ENCODE results near the gene CALML5.
"Not testable (repeated sequence)": the region's sequence is repeated elsewhere in the genome, so short reads cannot be mapped to it uniquely, and the experiment has no call there.

The CALML5 gene

DNA sequence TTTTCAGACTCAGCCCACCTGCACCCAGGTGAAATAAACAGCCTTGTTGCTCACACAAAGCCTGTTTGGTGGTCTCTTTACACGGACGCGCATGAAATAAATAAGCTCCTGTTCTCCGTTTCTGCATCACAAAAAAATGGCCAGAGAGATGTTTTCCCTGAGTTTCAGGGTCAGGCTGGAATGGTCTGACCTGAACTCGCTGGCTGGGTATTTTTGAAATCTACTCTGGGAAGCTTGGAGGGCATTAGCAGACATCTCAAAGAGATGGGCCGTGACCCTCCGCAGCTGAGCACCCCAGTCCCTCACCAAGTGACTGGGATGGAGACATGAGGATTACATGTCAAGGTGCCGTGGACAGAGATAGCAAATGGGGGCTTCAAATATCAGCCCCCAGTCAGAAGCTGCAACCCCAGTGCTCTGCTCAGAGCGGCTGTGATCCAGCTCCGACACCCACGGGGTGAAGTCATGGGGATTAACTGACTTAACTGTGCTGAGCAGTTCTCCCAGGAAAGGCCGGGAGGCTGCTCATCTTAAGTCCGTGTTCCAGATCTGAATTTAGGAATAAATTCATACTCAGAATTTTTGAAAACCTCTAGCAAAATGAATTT lies 22.3 kb downstream of the CALML5 start:
- no peak overlapping the region for H3K4me3 ChIP-seq (ENCODE audit: control insufficient read depth, low read depth, low read length)
- peak; percentile 28 for DNase-seq (ENCODE audit: low read depth)

DNA sequence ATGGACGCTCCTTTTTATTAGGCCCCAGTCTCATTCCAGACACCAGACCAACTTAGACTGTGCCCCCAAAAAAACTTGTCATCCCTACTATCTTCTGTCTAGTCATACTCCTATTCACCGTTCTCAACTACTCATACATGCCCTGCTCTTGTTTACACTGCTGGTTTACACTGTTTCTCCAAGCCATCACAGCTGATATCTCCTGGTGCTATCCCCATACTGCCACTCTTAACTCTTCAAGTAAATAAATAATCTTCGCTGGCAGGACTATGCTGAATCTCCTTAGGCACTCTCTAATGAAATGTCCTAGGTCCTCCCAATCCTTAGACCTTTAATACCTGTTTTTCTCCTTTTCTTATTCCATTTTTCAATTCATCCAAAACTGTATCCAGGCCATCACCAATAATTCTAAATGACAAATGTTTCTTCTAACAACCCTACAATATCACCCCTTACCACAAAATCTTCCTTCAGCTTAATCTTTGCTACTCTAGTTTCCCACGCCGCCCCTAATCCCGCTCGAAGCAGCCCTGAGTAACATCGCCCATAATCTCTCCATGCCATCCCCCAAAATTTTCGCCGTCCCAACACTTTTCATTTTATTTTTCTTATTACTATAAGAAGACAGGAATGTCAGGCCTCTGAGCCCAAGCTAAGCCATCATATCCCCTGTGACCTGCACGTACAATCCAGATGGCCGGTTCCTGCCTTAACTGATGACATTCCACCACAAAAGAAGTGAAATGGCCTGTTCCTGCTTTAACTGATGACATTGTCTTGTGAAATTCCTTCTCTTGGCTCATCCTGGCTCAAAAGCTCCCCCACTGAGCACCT lies 23.2 kb downstream of the CALML5 start:
- not testable (repeated sequence) for DNase-seq (ENCODE audit: low read depth); H3K4me3 ChIP-seq (ENCODE audit: control insufficient read depth, low read depth, low read length)

More for the DNA sequence above, 22.3 kb downstream of the CALML5 start:
- TF ChIP-seq, protein P1, sequence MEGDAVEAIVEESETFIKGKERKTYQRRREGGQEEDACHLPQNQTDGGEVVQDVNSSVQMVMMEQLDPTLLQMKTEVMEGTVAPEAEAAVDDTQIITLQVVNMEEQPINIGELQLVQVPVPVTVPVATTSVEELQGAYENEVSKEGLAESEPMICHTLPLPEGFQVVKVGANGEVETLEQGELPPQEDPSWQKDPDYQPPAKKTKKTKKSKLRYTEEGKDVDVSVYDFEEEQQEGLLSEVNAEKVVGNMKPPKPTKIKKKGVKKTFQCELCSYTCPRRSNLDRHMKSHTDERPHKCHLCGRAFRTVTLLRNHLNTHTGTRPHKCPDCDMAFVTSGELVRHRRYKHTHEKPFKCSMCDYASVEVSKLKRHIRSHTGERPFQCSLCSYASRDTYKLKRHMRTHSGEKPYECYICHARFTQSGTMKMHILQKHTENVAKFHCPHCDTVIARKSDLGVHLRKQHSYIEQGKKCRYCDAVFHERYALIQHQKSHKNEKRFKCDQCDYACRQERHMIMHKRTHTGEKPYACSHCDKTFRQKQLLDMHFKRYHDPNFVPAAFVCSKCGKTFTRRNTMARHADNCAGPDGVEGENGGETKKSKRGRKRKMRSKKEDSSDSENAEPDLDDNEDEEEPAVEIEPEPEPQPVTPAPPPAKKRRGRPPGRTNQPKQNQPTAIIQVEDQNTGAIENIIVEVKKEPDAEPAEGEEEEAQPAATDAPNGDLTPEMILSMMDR (conservative IDR thresholded peaks at IDR 0.05; ENCODE audit: control insufficient read depth, insufficient read depth, low read depth, low read length): no peak

DNA sequence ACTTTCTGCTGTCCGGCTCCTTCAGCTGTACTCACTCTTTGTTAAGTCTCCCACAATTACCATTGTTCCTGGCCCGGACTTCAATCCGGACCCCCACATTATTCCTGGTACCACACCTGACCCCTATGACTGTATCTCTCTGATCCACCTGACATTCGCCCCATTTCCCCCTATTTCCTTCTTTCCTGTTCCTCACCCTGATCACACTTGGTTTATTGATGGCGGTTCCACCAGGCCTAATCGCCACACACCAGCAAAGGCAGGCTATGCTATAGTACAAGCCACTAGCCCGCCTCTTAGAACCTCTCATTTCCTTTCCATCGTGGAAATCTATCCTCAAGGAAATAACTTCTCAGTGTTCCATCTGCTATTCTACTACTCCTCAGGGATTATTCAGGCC lies 24.3 kb downstream of the CALML5 start:
- DNase-seq (ENCODE audit: low read depth); H3K4me3 ChIP-seq (ENCODE audit: control insufficient read depth, low read depth, low read length): not testable (repeated sequence)

GRCh38 chr10:5474642-5475041 lies 24.7 kb downstream of the CALML5 start:
- not testable (repeated sequence) for H3K4me3 ChIP-seq (ENCODE audit: control insufficient read depth, low read depth, low read length)
- DNase-seq (ENCODE audit: low read depth): peak; percentile 64

DNA sequence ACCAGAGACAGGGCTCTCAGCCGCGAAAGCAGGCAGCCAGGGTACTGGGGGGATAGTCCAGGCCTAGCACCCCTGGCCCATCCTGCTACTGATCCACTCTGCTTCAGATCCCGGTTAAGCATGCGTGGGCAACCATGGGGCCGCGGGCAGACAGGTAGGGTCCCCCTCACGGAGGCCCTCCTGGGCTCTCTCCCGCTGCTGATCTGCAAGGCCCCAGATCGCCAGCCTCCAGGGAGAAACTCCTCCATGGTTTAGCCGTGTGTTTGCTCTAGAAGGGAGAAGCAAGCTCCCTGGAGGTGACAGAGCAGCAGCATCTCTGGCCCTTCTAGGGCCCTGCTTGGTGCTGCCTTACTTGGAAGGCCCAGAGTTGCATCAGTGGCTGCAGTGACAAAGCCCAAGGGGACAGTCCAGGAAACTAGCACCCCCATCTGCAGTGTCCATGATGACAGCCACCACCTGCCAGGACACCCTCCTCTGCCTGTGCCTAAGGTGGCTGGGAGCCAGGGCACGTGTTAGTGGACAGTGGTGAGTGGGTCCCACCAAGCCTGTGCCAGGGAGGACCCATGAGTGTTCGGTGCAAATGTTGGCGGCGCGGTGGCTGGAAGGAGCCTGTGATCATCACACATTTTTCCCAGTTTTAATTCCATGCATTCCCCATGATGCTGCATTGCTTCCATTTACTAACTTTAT lies 29.2 kb downstream of the CALML5 start:
- no peak overlapping the region for H3K4me3 ChIP-seq (ENCODE audit: control insufficient read depth, low read depth, low read length)
- DNase-seq (ENCODE audit: low read depth): no peak
- TF ChIP-seq, protein P1 (conservative IDR thresholded peaks at IDR 0.05; ENCODE audit: control insufficient read depth, insufficient read depth, low read depth, low read length): no peak

DNA sequence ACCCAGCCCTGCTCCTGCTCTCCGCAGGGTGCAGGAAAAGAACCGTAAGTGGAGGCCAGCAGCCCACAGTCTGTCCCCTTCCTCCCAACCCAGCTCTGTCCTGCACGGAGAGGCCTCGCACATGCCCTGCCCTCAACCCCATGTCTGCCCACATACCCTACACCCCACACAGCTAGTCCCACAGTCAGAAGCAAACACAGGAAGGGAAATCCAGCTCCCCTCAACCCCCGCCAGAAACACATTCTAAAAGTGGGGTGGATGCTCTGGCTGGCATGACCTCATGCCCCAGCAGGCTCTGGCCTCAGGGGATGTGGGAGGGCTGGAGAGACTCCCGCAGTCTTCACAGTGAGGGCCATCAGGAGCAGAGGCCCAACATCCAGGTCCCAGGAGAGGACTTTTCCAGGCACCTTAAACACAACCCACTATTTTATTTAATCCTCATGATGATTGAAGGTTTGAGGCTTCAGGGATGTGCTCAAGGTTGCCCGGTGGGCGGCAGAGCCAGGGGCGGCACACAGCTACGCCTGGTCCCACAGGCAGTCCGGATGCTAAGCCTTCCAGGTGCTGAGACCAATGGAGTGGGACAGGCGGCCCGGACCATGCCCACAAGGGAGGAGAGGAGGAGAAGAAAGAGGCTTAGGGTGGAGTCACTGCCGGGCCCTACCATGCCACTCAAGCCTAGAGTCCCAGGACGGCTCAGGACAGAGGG lies 29.9 kb downstream of the CALML5 start:
- TF ChIP-seq, protein P1 (conservative IDR thresholded peaks at IDR 0.05; ENCODE audit: control insufficient read depth, insufficient read depth, low read depth, low read length): no peak
- no peak overlapping the region for H3K4me3 ChIP-seq (ENCODE audit: control insufficient read depth, low read depth, low read length)
- DNase-seq (ENCODE audit: low read depth): no peak

DNA sequence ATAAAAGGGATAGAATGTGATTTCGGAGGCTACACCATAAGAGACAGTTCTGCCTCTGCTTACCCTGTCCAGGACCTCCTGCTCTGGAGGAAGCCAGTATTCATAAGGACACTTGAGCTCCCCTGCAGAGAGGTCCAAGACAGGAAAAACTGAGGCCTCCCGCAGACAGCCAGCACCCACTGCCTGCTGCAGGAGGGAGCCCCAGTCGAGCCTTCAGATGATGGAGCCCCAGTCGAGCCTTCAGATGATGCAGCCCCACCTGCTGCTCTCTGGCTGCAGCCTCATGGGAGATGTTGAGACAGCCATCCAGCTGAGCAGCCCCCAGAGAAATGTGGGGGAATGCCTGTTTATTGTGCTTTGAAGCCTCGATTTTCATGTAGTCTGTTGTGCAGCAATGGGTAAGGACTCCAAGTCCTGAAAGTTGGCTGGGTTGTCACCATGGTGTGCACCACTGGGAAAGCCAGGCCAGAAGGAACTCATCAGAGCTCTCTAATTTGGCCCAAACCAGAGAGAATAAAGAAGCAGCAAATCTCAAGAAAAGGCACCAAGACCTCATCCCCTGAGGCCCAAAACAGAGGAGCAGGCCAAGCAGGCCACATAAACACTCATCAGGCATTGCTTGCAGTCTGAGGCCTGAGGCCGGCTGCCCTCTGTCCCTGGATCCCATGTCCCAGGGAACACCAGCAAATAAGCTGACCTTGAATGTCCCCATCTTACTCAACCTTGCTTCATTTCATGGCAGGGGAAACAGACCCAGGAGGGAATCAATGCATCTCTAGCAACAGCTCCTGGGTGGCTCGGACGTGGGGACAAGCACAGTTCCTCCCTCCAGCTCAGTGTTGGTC lies 30.9 kb downstream of the CALML5 start:
- no peak for DNase-seq (ENCODE audit: low read depth)
- TF ChIP-seq, protein P1 (conservative IDR thresholded peaks at IDR 0.05; ENCODE audit: control insufficient read depth, insufficient read depth, low read depth, low read length): no peak
- no peak overlapping the region for H3K4me3 ChIP-seq (ENCODE audit: control insufficient read depth, low read depth, low read length)

Measured in fibroblast of mammary gland (primary cell).